Measurements from ENCODE around the gene FOXD4L5.
"Not testable (repeated sequence)": the region's sequence is repeated elsewhere in the genome, so short reads cannot be mapped to it uniquely, and the experiment has no call there.

The FOXD4L5 gene

GRCh38 chr9:65285109-65285508 is at the start of gene FOXD4L5:
Gene FOXD4L5 (minus strand): TSS chr9:65285209. CDS start chr9:65284377, 832 bp downstream.
- not testable (repeated sequence) for DNase-seq

- DNase-seq = not testable (repeated sequence)
Measured at GRCh38 chr9:65283943-65284342, 1.1 kb downstream of the FOXD4L5 start.

- not testable (repeated sequence) for DNase-seq
Measured at GRCh38 chr9:65282976-65283375, 2.0 kb downstream of the FOXD4L5 start.

Measured in NCI-H2029 treated with DMSO at 0.1 percent for 48 hours (cell line).